Subcutaneous preadipocyte (primary cell): ENCODE results near the gene ZNF789. TPM values are rescaled to one million over a fixed set of nuclear protein-coding genes. Genes with fewer than 3 reads are reported as not detected.

Source experiments
- total RNA-seq: library from RNA; depleted of rRNA; stranded (reverse); fragments of >200 nt; gene quantifications from 2 replicates; pipeline ENCODE4 v1.2.3, GENCODE V29; 2012

The ZNF789 gene
- 6.6 and 6.8 TPM in 2 replicates for total RNA-seq

GRCh38 chr7:99472561-99473314 lies at the start of gene ZNF789:
Gene ZNF789, plus strand, starts transcription at chr7:99472890. Its CDS starts 3,567 bp downstream, at chr7:99476457.

GRCh38 chr7:99438573-99439480 lies 33.9 kb upstream of the ZNF789 start, which contains the start of the genes CPSF4 and PTCD1:
Gene CPSF4, plus strand, starts transcription at chr7:99438943. Its CDS starts 140 bp downstream, at chr7:99439083.
Gene PTCD1, minus strand, starts transcription at chr7:99438798. Its CDS starts 3,556 bp downstream, at chr7:99435242.

GRCh38 chr7:99499721-99500636 lies 27.3 kb downstream of the ZNF789 start, which contains the start of gene ZNF394:
Gene ZNF394, minus strand, starts transcription at chr7:99500281. Its CDS starts 188 bp downstream, at chr7:99500093.

GRCh38 chr7:99504603-99505323 lies 32.1 kb downstream of the ZNF789 start, which contains the start of gene ZKSCAN5:
Gene ZKSCAN5, plus strand, starts transcription at chr7:99504662. Its CDS starts 1,383 bp downstream, at chr7:99506045.

Other genes starting within 250 kb of the ZNF789 start
- gene MYH16, start 200.1 kb upstream of the ZNF789 start, total RNA-seq = not detected in 2 replicates
- 248 and 279 TPM in 2 replicates for gene ARPC1A, start 147.0 kb upstream of the ZNF789 start, total RNA-seq
- 311 and 344 TPM in 2 replicates for gene ARPC1B, start 98.2 kb upstream of the ZNF789 start, total RNA-seq
- 39.7 and 40.3 TPM in 2 replicates for gene PDAP1, start 64.3 kb upstream of the ZNF789 start, total RNA-seq
- 78.8 and 101 TPM in 2 replicates for gene BUD31, start 63.9 kb upstream of the ZNF789 start, total RNA-seq
- 7.0 and 8.6 TPM in 2 replicates for gene PTCD1, start 34.1 kb upstream of the ZNF789 start, total RNA-seq
- 31.6 and 46.7 TPM in 2 replicates for gene CPSF4, start 33.9 kb upstream of the ZNF789 start, total RNA-seq
- 325 and 566 TPM in 2 replicates for gene ATP5MF, start 6.7 kb upstream of the ZNF789 start, total RNA-seq
- 19.5 and 27.2 TPM in 2 replicates for gene ZNF394, start 27.4 kb downstream of the ZNF789 start, total RNA-seq
- gene ZKSCAN5, start 31.8 kb downstream of the ZNF789 start, total RNA-seq = 8.8 and 13.1 TPM in 2 replicates
- gene FAM200A, start 79.2 kb downstream of the ZNF789 start, total RNA-seq = 6.6 and 7.2 TPM in 2 replicates
- gene ZNF655, start 85.8 kb downstream of the ZNF789 start, total RNA-seq = 55.5 and 71.0 TPM in 2 replicates
- 0.39 and 0.73 TPM in 2 replicates for gene TMEM225B, start 125.4 kb downstream of the ZNF789 start, total RNA-seq
- 8.8 and 9.2 TPM in 2 replicates for gene ZSCAN25, start 144.1 kb downstream of the ZNF789 start, total RNA-seq
- gene CYP3A5, start 207.1 kb downstream of the ZNF789 start, total RNA-seq = 2.0 and 4.0 TPM in 2 replicates